Ramos (cell line): ENCODE data around the gene HOXB9.

ENCODE experiments used
- in situ Hi-C: fragments of 300-500 bp; cut with MboI; formaldehyde crosslinking; loops from one replicate; pipeline ENCODE4 v1.14.3; 2022; ENCODE audit warnings: low sequenced_read_pairs; ENCODE audit not compliant: unreplicated experiment

HOXB9 gene

GRCh38 chr17:48639982-48640857 lies 14.1 kb upstream of the HOXB9 start:
- in situ Hi-C loops = no loop called here

- in situ Hi-C loops = no loop called here
Measured at GRCh38 chr17:48639136-48639535, 13.0 kb upstream of the HOXB9 start.

- in situ Hi-C loops = no loop called here
Measured at GRCh38 chr17:48637323-48638260, 11.4 kb upstream of the HOXB9 start.

- in situ Hi-C loops = no loop called here
Measured at GRCh38 chr17:48636177-48637018, 10.2 kb upstream of the HOXB9 start.

GRCh38 chr17:48634493-48635208 lies 8.5 kb upstream of the HOXB9 start:
- in situ Hi-C loops = no loop called here

GRCh38 chr17:48633266-48633677 lies 7.1 kb upstream of the HOXB9 start:
- in situ Hi-C loops = no loop called here

GRCh38 chr17:48632579-48633265 lies 6.6 kb upstream of the HOXB9 start:
- in situ Hi-C loops = no loop called here

- in situ Hi-C loops = no loop called here
Measured at GRCh38 chr17:48631693-48632578, 5.8 kb upstream of the HOXB9 start.

GRCh38 chr17:48630925-48631692 lies 5.0 kb upstream of the HOXB9 start:
- in situ Hi-C loops = no loop called here

- in situ Hi-C loops = no loop called here
Measured at GRCh38 chr17:48630009-48630924, 4.1 kb upstream of the HOXB9 start.

GRCh38 chr17:48629411-48629759 lies 3.2 kb upstream of the HOXB9 start:
- in situ Hi-C loops = no loop called here

- in situ Hi-C loops = no loop called here
Measured at GRCh38 chr17:48628649-48629410, 2.7 kb upstream of the HOXB9 start.

- in situ Hi-C loops = no loop called here
Measured at GRCh38 chr17:48627623-48628521, 1.7 kb upstream of the HOXB9 start.

- in situ Hi-C loops = no loop called here
Measured at GRCh38 chr17:48627118-48627597, 1.0 kb upstream of the HOXB9 start.
